ENCODE data around the gene TRDN.
A peak's percentile ranks its signal among the peaks of the same experiment; 100 is the strongest.

TRDN gene

DNA sequence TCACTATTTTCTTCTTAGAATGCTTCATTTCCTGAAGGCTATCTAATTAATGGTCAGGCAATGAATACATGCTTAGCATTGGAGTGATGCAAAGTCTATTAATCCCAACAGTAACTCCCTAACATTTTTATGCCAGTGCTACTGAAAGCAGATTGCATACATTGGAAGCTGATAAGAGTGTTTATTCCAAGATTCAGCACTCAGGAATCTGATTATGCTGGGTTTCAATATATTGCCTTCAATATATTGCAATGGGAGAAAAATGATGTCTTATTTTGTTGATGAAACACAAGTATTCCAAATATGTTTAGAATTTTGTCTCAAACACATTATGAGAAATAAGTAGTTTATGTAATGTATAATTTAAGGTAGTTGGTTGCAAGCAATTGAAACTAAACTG is 26.7 kb upstream of the TRDN start:
- TF ChIP-seq, protein P1, sequence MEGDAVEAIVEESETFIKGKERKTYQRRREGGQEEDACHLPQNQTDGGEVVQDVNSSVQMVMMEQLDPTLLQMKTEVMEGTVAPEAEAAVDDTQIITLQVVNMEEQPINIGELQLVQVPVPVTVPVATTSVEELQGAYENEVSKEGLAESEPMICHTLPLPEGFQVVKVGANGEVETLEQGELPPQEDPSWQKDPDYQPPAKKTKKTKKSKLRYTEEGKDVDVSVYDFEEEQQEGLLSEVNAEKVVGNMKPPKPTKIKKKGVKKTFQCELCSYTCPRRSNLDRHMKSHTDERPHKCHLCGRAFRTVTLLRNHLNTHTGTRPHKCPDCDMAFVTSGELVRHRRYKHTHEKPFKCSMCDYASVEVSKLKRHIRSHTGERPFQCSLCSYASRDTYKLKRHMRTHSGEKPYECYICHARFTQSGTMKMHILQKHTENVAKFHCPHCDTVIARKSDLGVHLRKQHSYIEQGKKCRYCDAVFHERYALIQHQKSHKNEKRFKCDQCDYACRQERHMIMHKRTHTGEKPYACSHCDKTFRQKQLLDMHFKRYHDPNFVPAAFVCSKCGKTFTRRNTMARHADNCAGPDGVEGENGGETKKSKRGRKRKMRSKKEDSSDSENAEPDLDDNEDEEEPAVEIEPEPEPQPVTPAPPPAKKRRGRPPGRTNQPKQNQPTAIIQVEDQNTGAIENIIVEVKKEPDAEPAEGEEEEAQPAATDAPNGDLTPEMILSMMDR (IDR thresholded peaks at IDR 0.05): no peak
- H3K27ac ChIP-seq: no peak overlapping the region
- H3K4me3 ChIP-seq: no peak overlapping the region
- no peak for DNase-seq (ENCODE audit: low spot score)

DNA sequence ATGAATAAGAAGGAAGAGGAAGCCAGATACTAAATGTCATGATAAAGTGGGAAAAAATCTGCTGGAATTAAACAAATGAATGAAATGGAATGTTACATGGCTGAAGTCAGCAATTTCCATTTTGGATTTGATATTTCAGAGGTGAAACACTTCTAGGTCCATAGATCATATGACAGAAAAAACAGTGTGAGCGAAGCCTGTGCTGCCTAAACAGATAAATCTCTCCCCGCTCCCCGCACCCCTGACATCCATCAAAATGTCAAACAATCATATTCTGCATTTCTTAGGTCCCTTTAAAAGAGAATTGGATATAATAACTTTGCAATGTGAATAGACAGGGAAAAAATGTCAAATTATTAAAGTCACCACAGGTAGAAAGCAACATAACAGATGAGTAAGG is 26.0 kb upstream of the TRDN start:
- TF ChIP-seq, protein P1 (IDR thresholded peaks at IDR 0.05): no peak
- no peak overlapping the region for H3K27ac ChIP-seq
- H3K4me3 ChIP-seq: no peak overlapping the region
- DNase-seq (ENCODE audit: low spot score): no peak

DNA sequence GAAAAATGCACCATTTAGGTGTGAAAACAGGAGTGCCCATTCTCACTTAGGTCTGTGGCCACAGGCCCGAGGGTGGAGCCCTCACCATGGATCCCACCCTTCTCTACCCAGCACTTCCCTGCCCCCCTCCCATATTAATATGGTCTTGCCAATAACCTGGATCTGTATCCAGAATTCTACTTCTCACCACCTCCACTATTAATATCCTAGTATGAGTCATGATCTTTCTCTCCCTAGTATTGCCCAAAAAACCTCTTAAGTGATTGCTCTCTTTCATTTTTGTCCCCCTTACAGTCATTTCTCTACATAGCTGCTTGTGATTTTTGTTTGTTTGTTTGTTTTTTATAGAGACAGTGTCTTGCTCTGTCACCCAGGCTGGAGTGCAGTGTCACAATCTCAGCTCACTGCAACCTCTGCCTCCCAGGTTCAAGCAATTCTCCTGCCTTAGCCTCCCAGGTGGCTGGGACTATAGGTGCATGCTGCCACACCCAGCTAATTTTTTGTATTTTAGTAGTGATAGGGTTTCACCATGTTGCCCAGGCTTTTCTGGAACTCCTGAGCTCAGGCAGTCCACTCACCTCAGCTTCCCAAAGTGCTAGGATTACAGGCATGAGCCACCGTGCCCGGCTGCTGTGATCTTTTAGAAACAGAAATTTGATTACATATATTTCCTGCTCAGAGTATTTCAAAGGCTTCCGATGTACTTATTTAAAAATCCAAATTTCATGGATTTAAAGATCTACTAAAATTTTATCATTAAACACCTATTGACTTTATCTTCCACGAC is 24.5 kb upstream of the TRDN start:
- no peak for DNase-seq (ENCODE audit: low spot score)
- TF ChIP-seq, protein P1 (IDR thresholded peaks at IDR 0.05): no peak
- Histone ChIP-seq H3K27ac (no peak overlapping the region), H3K4me3 (no peak overlapping the region)

DNA sequence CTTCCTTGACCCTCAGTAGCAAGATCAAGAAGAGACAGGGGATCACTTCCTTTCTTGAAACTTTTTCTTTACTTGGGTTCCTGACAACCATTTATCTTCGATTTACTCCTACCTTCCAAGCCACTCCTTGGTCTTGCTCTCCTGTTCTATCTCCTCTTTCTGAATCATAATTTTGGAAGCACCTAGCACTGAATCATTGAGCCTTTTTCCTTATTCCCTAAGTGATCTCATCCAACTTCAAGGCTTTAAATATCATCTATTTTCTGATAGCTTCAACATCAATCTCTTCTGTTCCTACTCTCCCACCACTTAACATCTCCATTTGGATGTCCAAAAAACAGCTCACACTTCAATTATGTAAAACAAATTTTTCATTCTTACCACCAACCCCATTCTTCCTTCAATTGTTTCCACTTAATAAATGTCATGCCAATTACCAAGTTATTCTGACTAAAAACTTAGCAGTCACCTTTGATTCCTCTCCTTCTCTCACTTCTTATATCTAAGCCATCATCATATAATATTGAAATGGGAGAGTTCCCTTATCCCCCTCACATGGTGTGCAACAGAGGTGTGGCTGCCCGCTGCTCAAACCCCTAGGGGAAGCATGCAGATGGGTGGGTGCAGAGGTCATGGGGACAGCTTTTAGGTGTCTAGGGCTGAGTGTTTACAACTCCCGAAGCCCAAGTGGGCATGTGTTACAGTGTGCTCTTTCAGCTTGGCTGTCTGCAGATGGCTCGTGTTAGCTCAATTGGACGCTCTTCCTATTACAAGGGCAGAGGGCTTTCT is 23.4 kb upstream of the TRDN start:
- Histone ChIP-seq H3K27ac (no peak overlapping the region), H3K4me3 (no peak overlapping the region)
- TF ChIP-seq, protein P1 (IDR thresholded peaks at IDR 0.05): no peak
- DNase-seq (ENCODE audit: low spot score): no peak

DNA sequence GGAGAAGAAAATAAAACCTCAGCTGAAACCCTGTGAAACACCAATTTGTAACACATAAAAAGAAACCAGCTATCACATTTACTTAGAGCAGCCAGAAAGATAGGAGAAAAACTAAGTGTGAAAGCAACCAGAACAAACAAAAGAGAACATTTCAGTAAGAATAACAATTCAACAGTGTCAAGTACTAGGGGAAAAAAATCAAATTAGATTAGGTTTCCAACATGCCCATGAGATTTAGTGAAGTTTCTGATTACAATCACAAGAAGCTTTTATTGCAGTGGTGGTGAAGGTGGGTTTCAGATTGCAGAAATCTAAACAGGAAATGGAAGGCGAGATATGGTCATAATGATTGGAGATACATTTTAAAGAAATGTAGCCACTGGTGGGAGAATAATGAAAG is 22.1 kb upstream of the TRDN start:
- TF ChIP-seq, protein P1 (IDR thresholded peaks at IDR 0.05): no peak
- Histone ChIP-seq H3K4me3 (no peak overlapping the region), H3K27ac (no peak overlapping the region)
- no peak for DNase-seq (ENCODE audit: low spot score)

DNA sequence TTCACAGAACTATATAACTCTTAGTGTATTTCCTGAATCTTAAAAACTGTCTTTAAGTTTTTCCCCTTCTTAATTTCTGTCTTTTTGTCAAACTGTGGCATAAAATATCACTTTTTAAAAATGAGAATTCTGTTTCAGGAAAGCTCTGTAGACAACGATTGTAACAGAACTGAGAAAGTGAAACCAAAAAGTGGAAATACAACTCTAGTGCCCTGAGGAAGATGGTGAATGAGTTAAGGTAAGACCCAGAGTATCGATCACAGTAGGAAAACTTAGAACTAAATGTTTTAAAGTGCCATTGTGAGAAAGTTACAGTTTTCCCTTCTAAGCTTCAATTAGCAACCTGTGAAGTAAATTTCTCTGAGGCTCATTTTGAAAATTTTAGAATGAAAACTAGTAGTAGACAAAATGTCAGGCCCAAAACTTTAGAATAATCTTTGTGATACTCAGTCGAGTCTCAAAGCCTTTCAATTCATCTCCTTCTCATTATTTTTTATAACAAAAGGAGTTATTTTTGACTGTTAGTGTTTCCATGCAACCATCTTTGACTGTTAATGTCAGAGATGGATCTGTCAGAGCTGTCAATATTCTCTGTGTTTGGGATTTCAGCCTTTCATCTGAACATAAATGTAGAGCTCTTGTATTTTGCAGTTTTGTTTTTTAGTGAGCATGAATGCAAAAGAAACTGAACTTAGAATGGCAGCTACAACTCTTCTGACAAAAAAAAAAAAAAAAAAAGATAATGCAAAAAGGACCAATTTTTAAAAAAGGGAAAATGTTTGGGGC is 19.0 kb upstream of the TRDN start:
- DNase-seq (ENCODE audit: low spot score): no peak
- TF ChIP-seq, protein P1 (IDR thresholded peaks at IDR 0.05): no peak
- Histone ChIP-seq H3K4me3 (peak overlapping the region; percentile 47), H3K27ac (no peak overlapping the region)

Measured in coronary artery (tissue), 2 donors.